Ovary (tissue), 9 donors: ENCODE data around the gene ACVR1B. TPM values are rescaled to one million over a fixed set of nuclear protein-coding genes. Genes with fewer than 3 reads are reported as not detected.
A peak's percentile ranks its signal among the peaks of the same experiment; 100 is the strongest.

Source experiments
- DNase-seq, 5 donors: peaks; one replicate each; pipeline ENCODE4 v3.0.0-alpha.2; 2019 to 2020
- H3K27ac ChIP-seq, 2 donors: fragments of 200-600 bp; one replicate each; pipeline versions ENCODE4 v1.5.1 to v1.8.0; 2019 to 2022
- H3K27me3 ChIP-seq: fragments of 200-600 bp; one replicate; pipeline ENCODE4 v1.8.0; 2022
- H3K36me3 ChIP-seq: fragments of 200-600 bp; sonication (generic); one replicate; pipeline ENCODE4 v1.5.1; 2019
- H3K4me1 ChIP-seq: one replicate; pipeline ENCODE4 v1.8.1; 2013; ENCODE audit warnings: mild to moderate bottlenecking, moderate library complexity; ENCODE audit not compliant: insufficient read depth
- H3K4me3 ChIP-seq: fragments of 200-600 bp; sonication (generic); one replicate; pipeline ENCODE4 v1.5.1; 2017
- H3K9me3 ChIP-seq, 2 donors: fragments of 200-600 bp in 1 of 2; sonication (generic) in 1 of 2; one replicate each; pipeline versions ENCODE4 v1.5.1 to v1.8.1; 2013 to 2019; ENCODE audit warnings: mild to moderate bottlenecking in 1 of 2, moderate library complexity in 1 of 2
- CTCF ChIP-seq, 3 donors: fragments of 450-650 bp in 2 of 3; fragments of 200-600 bp in 1 of 3; IDR thresholded peaks; one replicate each; pipeline versions ENCODE4 v1.5.1 to v1.8.0; 2016 to 2022; ENCODE audit warnings: antibody characterized with exemption in 3 of 3, mild to moderate bottlenecking in 1 of 3
- EP300 ChIP-seq: sonication (generic); formaldehyde crosslinking; IDR thresholded peaks from one replicate; pipeline ENCODE4 v1.6.1; 2017; ENCODE audit warnings: antibody characterized with exemption
- POLR2A ChIP-seq: fragments of 450-650 bp; IDR thresholded peaks from one replicate; pipeline ENCODE4 v1.6.1; 2017; ENCODE audit warnings: antibody characterized with exemption, mild to moderate bottlenecking, moderate library complexity
- WGBS, 3 donors: extraction: QIAGEN DNeasy Blood & Tissue Kit in 1 of 3; methylation state at CpG; one replicate each; pipeline versions ENCODE4 v1.1.5 to v1.1.7; 2013 to 2017; 5-methylcytosine and 5-hydroxymethylcytosine counted together
- intact Hi-C, 4 donors: fragments of 100-400 bp; cut with DNase I; formaldehyde crosslinking; loops; one replicate each; pipeline versions ENCODE4 v1.11.0 to v1.15.1; 2022 to 2023
- polyA plus RNA-seq, 2 donors: library from polyadenylated mRNA; stranded (reverse); fragments of 200-250 nt in 1 of 2; fragments of 350-450 nt in 1 of 2; fragmentation: Illumina TruSeq in 1 of 2; extraction: RNeasy Lipid Tissue Mini Kit (QIAGEN cat#74804) in 1 of 2; gene quantifications; one replicate each; pipeline ENCODE4 v1.2.3, GENCODE V29; 2013 to 2014
- total RNA-seq, 7 donors: library from RNA; depleted of rRNA in 2 of 7; stranded (reverse); fragments of >200 nt in 2 of 7; fragmentation: NEBNext Ultra II Directional in 3 of 7; extraction: Animal tissue kit (Norgen Biotek cat#: 25700) in 3 of 7; gene quantifications; one replicate each; pipeline versions ENCODE4 v1.1.0 to v1.2.4, GENCODE V29; 2016 to 2023
- donor health status: DM: no; HTN: no; CAD: no; lungs with moderate emphysema.
- donor health status: DM: no; HTN: no; CAD: no.
- donor health status: Bipolar disorder and iron deficiency.
- donor health status: DM: yes; HTN: yes; CAD: no.
- donor health status: DM: no; HTN: no; CAD: no.
- donor health status: DM: yes; HTN: yes; CAD: no.

Gene ACVR1B
- total and polyA plus RNA-seq, 9 donors = 6.9 to 27.3 (median 19.1) TPM

- Histone ChIP-seq H3K4me3 (no peak overlapping the region), H3K4me1 (peaks cover 5% of the 10 kb centered on the region), H3K27ac (no peak overlapping the region), H3K27me3 (no peaks in the 10 kb centered on the region), H3K9me3 (no peaks in the 10 kb centered on the region), H3K36me3 (no peaks in the 10 kb centered on the region)
- no peak for DNase-seq
- no peak for TF ChIP-seq CTCF (IDR thresholded peaks at IDR 0.05)
- no peak for TF ChIP-seq POLR2A
- no peak for TF ChIP-seq EP300
- WGBS, 3 donors = 75 to 78% (median 77%) methylated on average over 13 of the region's 13 CpGs
- intact Hi-C loops = no loop called here
These were observed 19.6 kb downstream of the ACVR1B start for GRCh38 chr12:51970904-51971646.

- Histone ChIP-seq H3K9me3 (no peaks in the 10 kb centered on the region), H3K4me1 (peaks cover 5% of the 10 kb centered on the region), H3K27ac (no peak overlapping the region), H3K36me3 (no peaks in the 10 kb centered on the region), H3K27me3 (no peaks in the 10 kb centered on the region), H3K4me3 (no peak overlapping the region)
- DNase-seq = no peak
- 76 to 80% (median 77%) methylated on average over 4 of the region's 4 CpGs for WGBS, 3 donors
- intact Hi-C loops = no loop called here
- TF ChIP-seq EP300 = no peak
- no peak for TF ChIP-seq POLR2A
- no peak for TF ChIP-seq CTCF (IDR thresholded peaks at IDR 0.05)
These were observed 20.4 kb downstream of the ACVR1B start for GRCh38 chr12:51971679-51972421.

- DNase-seq = no peak
These were observed 20.9 kb downstream of the ACVR1B start for GRCh38 chr12:51972422-51972812.

GRCh38 chr12:51972849-51973273 lies 21.4 kb downstream of the ACVR1B start:
- no peak overlapping the region for H3K27ac ChIP-seq
- H3K4me1 ChIP-seq = peaks cover 5% of the 10 kb centered on the region
- H3K27me3 ChIP-seq = no peaks in the 10 kb centered on the region
- H3K4me3 ChIP-seq = no peak overlapping the region
- TF ChIP-seq CTCF (IDR thresholded peaks at IDR 0.05) = no peak
- TF ChIP-seq EP300 = no peak
- no peak for TF ChIP-seq POLR2A
- DNase-seq = peak in 1 of 5 donors; percentile 46
- intact Hi-C loops = no loop called here
- WGBS, 3 donors = 18 to 28% (median 22%) methylated on average over 9 of the region's 9 CpGs
- H3K9me3 ChIP-seq = no peaks in the 10 kb centered on the region
- H3K36me3 ChIP-seq = no peaks in the 10 kb centered on the region

More at GRCh38 chr12:51972422-51972812, 20.9 kb downstream of the ACVR1B start:
- H3K9me3 ChIP-seq = no peaks in the 10 kb centered on the region
- H3K36me3 ChIP-seq = no peaks in the 10 kb centered on the region
- intact Hi-C loops = no loop called here
- WGBS, 3 donors = 72 to 78% (median 78%) methylated on average over 5 of the region's 5 CpGs
- H3K27me3 ChIP-seq = no peaks in the 10 kb centered on the region
- no peak overlapping the region for H3K27ac ChIP-seq
- peaks cover 5% of the 10 kb centered on the region for H3K4me1 ChIP-seq
- H3K4me3 ChIP-seq = no peak overlapping the region
- TF ChIP-seq EP300 (no peak), CTCF (IDR thresholded peaks at IDR 0.05) (no peak), POLR2A (no peak)
